ENCODE data around the gene WDR75.
"Not testable (repeated sequence)": the region's sequence is repeated elsewhere in the genome, so short reads cannot be mapped to it uniquely, and the experiment has no call there.

Gene WDR75

DNA sequence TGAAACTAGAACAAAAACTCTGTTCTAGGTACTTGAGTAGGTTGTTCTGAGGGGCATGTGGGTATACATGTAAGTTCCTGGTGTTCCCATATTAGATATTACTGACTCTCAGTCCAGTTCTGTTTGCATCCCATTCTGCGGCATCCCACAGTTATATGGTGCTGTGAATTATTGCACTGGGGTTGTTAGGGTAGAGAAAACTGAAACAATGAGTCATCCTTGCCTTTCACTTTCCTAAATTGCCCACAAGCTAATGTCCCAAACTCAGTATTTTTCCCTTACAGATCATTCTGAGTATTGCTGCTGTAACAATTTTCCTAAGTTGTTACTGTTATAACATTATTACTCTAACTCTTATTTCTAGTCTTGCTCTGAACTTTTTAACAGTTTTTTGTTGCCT is 3.0 kb downstream of the WDR75 start:
- Histone ChIP-seq H3K9me3 (ENCODE audit: insufficient read depth, low read depth, low read length) (no peaks in the 10 kb centered on the region), H3K27ac (ENCODE audit: low read length) (no peak overlapping the region), H3K4me1 (ENCODE audit: insufficient read depth, low read length) (peaks cover 6% of the 10 kb centered on the region; the same call in 1 of the 2 replicates), H3K9ac (ENCODE audit: low read depth, low read length) (no peak overlapping the region), H3K4me3 (ENCODE audit: low read length) (no peak overlapping the region), H3K36me3 (ENCODE audit: insufficient read depth, low read depth, low read length) (peaks cover 55% of the 10 kb centered on the region), H3K27me3 (ENCODE audit: insufficient read depth, low read length) (no peaks in the 10 kb centered on the region)

- Histone ChIP-seq H3K4me1 (ENCODE audit: insufficient read depth, low read length) (peaks cover 6% of the 10 kb centered on the region; the same call in 1 of the 2 replicates), H3K4me3 (ENCODE audit: low read length) (no peak overlapping the region), H3K36me3 (ENCODE audit: insufficient read depth, low read depth, low read length) (peaks cover 79% of the 10 kb centered on the region), H3K27me3 (ENCODE audit: insufficient read depth, low read length) (no peaks in the 10 kb centered on the region), H3K27ac (ENCODE audit: low read length) (no peak overlapping the region), H3K9me3 (ENCODE audit: insufficient read depth, low read depth, low read length) (no peaks in the 10 kb centered on the region), H3K9ac (ENCODE audit: low read depth, low read length) (no peak overlapping the region)
Observed at GRCh38 chr2:189446780-189447179, 5.5 kb downstream of the WDR75 start.

DNA sequence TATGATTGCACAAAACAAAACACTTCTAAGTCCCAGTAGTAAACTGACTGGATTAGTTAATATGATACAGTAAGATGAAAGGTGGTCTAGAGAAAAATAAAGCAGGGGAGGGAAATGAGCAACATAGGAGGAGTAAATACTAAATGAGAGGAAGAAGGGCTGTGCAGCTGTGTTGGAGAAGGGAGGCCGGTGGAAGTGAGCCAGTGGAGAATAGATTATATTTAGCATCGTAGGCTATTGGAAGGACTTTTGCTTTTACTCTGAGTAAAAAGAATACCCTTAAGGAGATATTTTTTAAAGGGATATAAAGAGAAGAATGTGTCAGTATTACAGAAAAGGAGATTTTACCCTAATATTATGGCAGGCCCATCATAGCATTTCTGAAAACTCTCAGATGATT is 12.7 kb downstream of the WDR75 start:
- H3K4me3 ChIP-seq (ENCODE audit: low read length): no peak overlapping the region
- H3K36me3 ChIP-seq (ENCODE audit: insufficient read depth, low read depth, low read length): peaks cover 100% of the 10 kb centered on the region
- no peaks in the 10 kb centered on the region for H3K9me3 ChIP-seq (ENCODE audit: insufficient read depth, low read depth, low read length)
- H3K27ac ChIP-seq (ENCODE audit: low read length): no peak overlapping the region
- no peak overlapping the region for H3K9ac ChIP-seq (ENCODE audit: low read depth, low read length)
- no peaks in the 10 kb centered on the region for H3K27me3 ChIP-seq (ENCODE audit: insufficient read depth, low read length)
- no peaks in the 10 kb centered on the region for H3K4me1 ChIP-seq (ENCODE audit: insufficient read depth, low read length)

DNA sequence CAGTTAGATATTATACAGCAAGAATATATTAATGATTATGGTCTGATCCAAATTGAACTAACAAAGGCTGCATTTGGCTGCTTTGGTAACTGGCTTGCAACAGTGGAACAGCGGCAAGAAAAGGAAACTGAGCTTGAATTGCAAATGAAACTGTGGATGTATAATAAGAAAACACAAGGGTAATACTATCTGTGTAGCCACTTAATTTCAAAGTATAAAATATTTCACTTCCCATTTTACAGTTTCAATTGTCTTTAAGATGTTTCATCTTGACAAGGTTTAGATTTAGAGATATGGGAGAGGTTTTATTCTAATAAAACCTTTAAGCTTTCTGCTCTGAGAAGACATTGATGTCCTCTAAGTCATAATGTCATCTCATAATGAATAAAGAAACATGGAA is 23.8 kb downstream of the WDR75 start:
- Histone ChIP-seq H3K36me3 (ENCODE audit: insufficient read depth, low read depth, low read length) (peaks cover 99% of the 10 kb centered on the region), H3K4me3 (ENCODE audit: low read length) (no peak overlapping the region), H3K9ac (ENCODE audit: low read depth, low read length) (no peak overlapping the region)

GRCh38 chr2:189465478-189465877 is 24.2 kb downstream of the WDR75 start:
- Histone ChIP-seq H3K9ac (ENCODE audit: low read depth, low read length) (no peak overlapping the region), H3K4me3 (ENCODE audit: low read length) (no peak overlapping the region), H3K36me3 (ENCODE audit: insufficient read depth, low read depth, low read length) (peaks cover 99% of the 10 kb centered on the region)

More for the DNA sequence above, 23.8 kb downstream of the WDR75 start:
- no peaks in the 10 kb centered on the region for H3K4me1 ChIP-seq (ENCODE audit: insufficient read depth, low read length)
- H3K27me3 ChIP-seq (ENCODE audit: insufficient read depth, low read length): no peaks in the 10 kb centered on the region
- no peaks in the 10 kb centered on the region for H3K9me3 ChIP-seq (ENCODE audit: insufficient read depth, low read depth, low read length)
- no peak overlapping the region for H3K27ac ChIP-seq (ENCODE audit: low read length)

GRCh38 chr2:189466046-189466445 is 24.8 kb downstream of the WDR75 start:
- H3K27me3 ChIP-seq (ENCODE audit: insufficient read depth, low read length): no peaks in the 10 kb centered on the region
- H3K9ac ChIP-seq (ENCODE audit: low read depth, low read length): no peak overlapping the region
- peaks cover 99% of the 10 kb centered on the region for H3K36me3 ChIP-seq (ENCODE audit: insufficient read depth, low read depth, low read length)
- no peak overlapping the region for H3K27ac ChIP-seq (ENCODE audit: low read length)
- H3K9me3 ChIP-seq (ENCODE audit: insufficient read depth, low read depth, low read length): no peaks in the 10 kb centered on the region
- no peaks in the 10 kb centered on the region for H3K4me1 ChIP-seq (ENCODE audit: insufficient read depth, low read length)
- no peak overlapping the region for H3K4me3 ChIP-seq (ENCODE audit: low read length)

More at GRCh38 chr2:189465478-189465877, 24.2 kb downstream of the WDR75 start:
- Histone ChIP-seq H3K4me1 (ENCODE audit: insufficient read depth, low read length) (no peaks in the 10 kb centered on the region), H3K27me3 (ENCODE audit: insufficient read depth, low read length) (no peaks in the 10 kb centered on the region), H3K27ac (ENCODE audit: low read length) (no peak overlapping the region), H3K9me3 (ENCODE audit: insufficient read depth, low read depth, low read length) (no peaks in the 10 kb centered on the region)

DNA sequence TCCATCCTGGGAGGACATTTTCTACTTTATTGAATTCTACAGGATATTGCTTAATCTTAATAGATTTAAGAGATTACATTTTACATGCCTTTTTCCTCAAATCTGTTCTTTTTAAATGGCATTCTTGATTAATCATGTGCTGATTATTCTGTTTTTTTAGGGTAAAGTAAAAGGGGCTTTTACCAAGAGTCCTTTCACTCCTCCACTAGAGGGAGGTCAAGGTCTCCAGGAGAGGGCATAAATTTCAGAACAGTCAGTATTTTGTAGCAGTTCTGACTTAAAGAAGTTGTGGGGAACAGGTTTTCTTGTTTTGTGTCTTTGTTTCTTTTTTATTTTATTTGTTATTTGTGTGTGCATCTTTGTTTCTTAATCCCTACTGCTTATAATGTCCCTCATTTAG is 25.4 kb downstream of the WDR75 start:
- H3K4me3 ChIP-seq (ENCODE audit: low read length): no peak overlapping the region
- H3K9me3 ChIP-seq (ENCODE audit: insufficient read depth, low read depth, low read length): no peaks in the 10 kb centered on the region
- no peak overlapping the region for H3K9ac ChIP-seq (ENCODE audit: low read depth, low read length)
- peaks cover 99% of the 10 kb centered on the region for H3K36me3 ChIP-seq (ENCODE audit: insufficient read depth, low read depth, low read length)
- H3K4me1 ChIP-seq (ENCODE audit: insufficient read depth, low read length): no peaks in the 10 kb centered on the region
- H3K27me3 ChIP-seq (ENCODE audit: insufficient read depth, low read length): no peaks in the 10 kb centered on the region
- H3K27ac ChIP-seq (ENCODE audit: low read length): no peak overlapping the region

DNA sequence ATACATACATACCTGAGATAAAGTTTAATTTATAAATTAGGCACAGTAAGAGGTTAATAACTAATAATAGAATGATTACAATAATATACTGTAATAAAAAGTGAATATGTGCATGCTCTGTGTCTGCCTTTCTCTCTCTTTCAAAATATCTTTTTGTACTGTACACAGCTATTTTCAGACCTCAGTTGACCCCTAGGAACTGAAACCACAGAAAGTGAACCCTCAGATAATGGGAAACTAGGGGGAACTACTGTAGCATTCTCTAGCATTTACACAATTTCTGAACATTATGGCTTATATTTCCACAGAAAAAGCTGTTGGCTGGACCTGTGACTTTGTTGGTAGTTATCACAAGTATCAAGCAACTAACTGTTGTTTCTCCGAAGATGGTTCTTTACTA is 25.9 kb downstream of the WDR75 start:
- no peaks in the 10 kb centered on the region for H3K9me3 ChIP-seq (ENCODE audit: insufficient read depth, low read depth, low read length)
- no peak overlapping the region for H3K27ac ChIP-seq (ENCODE audit: low read length)
- no peaks in the 10 kb centered on the region for H3K27me3 ChIP-seq (ENCODE audit: insufficient read depth, low read length)
- H3K4me1 ChIP-seq (ENCODE audit: insufficient read depth, low read length): no peaks in the 10 kb centered on the region
- no peak overlapping the region for H3K9ac ChIP-seq (ENCODE audit: low read depth, low read length)
- H3K36me3 ChIP-seq (ENCODE audit: insufficient read depth, low read depth, low read length): peaks cover 100% of the 10 kb centered on the region
- H3K4me3 ChIP-seq (ENCODE audit: low read length): no peak overlapping the region

DNA sequence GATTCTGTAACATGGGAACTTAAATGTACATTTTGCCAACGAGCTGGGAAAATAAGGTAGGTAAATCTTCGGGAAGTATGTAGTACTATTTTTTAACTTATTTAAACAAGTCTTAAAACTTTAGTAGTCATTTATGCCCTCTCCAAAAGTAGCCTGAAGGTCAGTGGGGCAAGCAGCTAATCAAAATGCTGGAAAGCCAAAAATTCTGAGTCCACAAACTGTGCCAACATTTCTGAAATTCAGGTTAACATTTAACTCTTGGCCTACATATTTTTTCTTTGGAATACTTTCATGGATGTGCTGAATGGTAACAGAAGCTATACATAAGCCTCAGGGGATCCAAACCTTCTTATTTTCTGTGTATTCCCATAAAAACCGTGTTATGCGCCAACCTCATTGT is 26.3 kb downstream of the WDR75 start:
- no peak overlapping the region for H3K9ac ChIP-seq (ENCODE audit: low read depth, low read length)
- no peaks in the 10 kb centered on the region for H3K27me3 ChIP-seq (ENCODE audit: insufficient read depth, low read length)
- no peaks in the 10 kb centered on the region for H3K4me1 ChIP-seq (ENCODE audit: insufficient read depth, low read length)
- peaks cover 100% of the 10 kb centered on the region for H3K36me3 ChIP-seq (ENCODE audit: insufficient read depth, low read depth, low read length)
- no peaks in the 10 kb centered on the region for H3K9me3 ChIP-seq (ENCODE audit: insufficient read depth, low read depth, low read length)
- H3K27ac ChIP-seq (ENCODE audit: low read length): no peak overlapping the region
- H3K4me3 ChIP-seq (ENCODE audit: low read length): no peak overlapping the region

- Histone ChIP-seq H3K36me3 (ENCODE audit: insufficient read depth, low read depth, low read length) (peaks cover 74% of the 10 kb centered on the region), H3K27me3 (ENCODE audit: insufficient read depth, low read length) (no peaks in the 10 kb centered on the region), H3K4me1 (ENCODE audit: insufficient read depth, low read length) (no peaks in the 10 kb centered on the region), H3K9me3 (ENCODE audit: insufficient read depth, low read depth, low read length) (no peaks in the 10 kb centered on the region), H3K27ac (ENCODE audit: low read length) (no peak overlapping the region), H3K4me3 (ENCODE audit: low read length) (no peak overlapping the region), H3K9ac (ENCODE audit: low read depth, low read length) (no peak overlapping the region)
Observed at GRCh38 chr2:189474526-189474925, 33.3 kb downstream of the WDR75 start.

- Histone ChIP-seq H3K4me3 (ENCODE audit: low read length) (no peak overlapping the region), H3K9me3 (ENCODE audit: insufficient read depth, low read depth, low read length) (no peaks in the 10 kb centered on the region), H3K36me3 (ENCODE audit: insufficient read depth, low read depth, low read length) (peaks cover 42% of the 10 kb centered on the region), H3K27ac (ENCODE audit: low read length) (no peak overlapping the region), H3K27me3 (ENCODE audit: insufficient read depth, low read length) (no peaks in the 10 kb centered on the region), H3K4me1 (ENCODE audit: insufficient read depth, low read length) (no peaks in the 10 kb centered on the region), H3K9ac (ENCODE audit: low read depth, low read length) (no peak overlapping the region)
Observed at GRCh38 chr2:189477756-189478155, 36.5 kb downstream of the WDR75 start.

- not testable (repeated sequence) for H3K27me3 ChIP-seq (ENCODE audit: insufficient read depth, low read length); H3K4me3 ChIP-seq (ENCODE audit: low read length); H3K27ac ChIP-seq (ENCODE audit: low read length); H3K4me1 ChIP-seq (ENCODE audit: insufficient read depth, low read length); H3K9me3 ChIP-seq (ENCODE audit: insufficient read depth, low read depth, low read length); H3K9ac ChIP-seq (ENCODE audit: low read depth, low read length)
- H3K36me3 ChIP-seq (ENCODE audit: insufficient read depth, low read depth, low read length): peaks cover 38% of the 10 kb centered on the region
Observed at GRCh38 chr2:189478289-189478688, 37.0 kb downstream of the WDR75 start.

DNA sequence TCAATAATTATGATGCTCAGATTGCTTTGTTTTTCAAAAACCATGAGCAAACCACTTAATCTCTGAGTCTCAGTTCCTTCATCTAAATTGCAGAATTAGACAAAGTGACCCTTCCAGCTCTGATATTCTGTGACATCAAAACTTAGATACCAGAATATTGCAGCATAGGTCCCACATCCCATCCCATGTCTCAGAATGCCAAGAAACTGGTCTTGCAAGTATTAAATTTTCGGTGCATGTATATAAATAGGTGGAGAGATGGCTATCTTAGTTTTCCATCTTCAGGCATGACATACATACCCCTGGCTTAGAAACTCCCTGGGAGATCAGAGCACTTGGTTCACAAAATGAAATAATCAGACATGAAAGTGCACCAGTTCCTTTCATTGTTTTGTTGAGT is 39.8 kb downstream of the WDR75 start:
- no peaks in the 10 kb centered on the region for H3K4me1 ChIP-seq (ENCODE audit: insufficient read depth, low read length)
- peaks cover 10% of the 10 kb centered on the region for H3K36me3 ChIP-seq (ENCODE audit: insufficient read depth, low read depth, low read length)
- H3K27me3 ChIP-seq (ENCODE audit: insufficient read depth, low read length): no peaks in the 10 kb centered on the region
- H3K9ac ChIP-seq (ENCODE audit: low read depth, low read length): no peak overlapping the region
- H3K4me3 ChIP-seq (ENCODE audit: low read length): no peak overlapping the region
- no peaks in the 10 kb centered on the region for H3K9me3 ChIP-seq (ENCODE audit: insufficient read depth, low read depth, low read length)
- H3K27ac ChIP-seq (ENCODE audit: low read length): no peak overlapping the region

Measured in iPS-20b (cell line).